WTC11 (cell line): Measurements from ENCODE around the gene CLEC18A.

ENCODE experiments used
- AFF4 ChIP-seq: sonication (generic); formaldehyde crosslinking; IDR thresholded peaks from 2 replicates; pipeline ENCODE4 v1.8.1; 2023; ENCODE audit warnings: mild to moderate bottlenecking, missing genetic modification reagents, borderline replicate concordance
- ATF1 ChIP-seq: sonication (generic); formaldehyde crosslinking; IDR thresholded peaks from 2 replicates; pipeline ENCODE4 v1.8.1; 2023; ENCODE audit warnings: mild to moderate bottlenecking, moderate library complexity, missing genetic modification reagents
- CBFB ChIP-seq: sonication (generic); formaldehyde crosslinking; IDR thresholded peaks from 2 replicates; pipeline ENCODE4 v1.8.1; 2022; ENCODE audit warnings: mild to moderate bottlenecking, low read depth, missing genetic modification reagents
- CREB1 ChIP-seq: sonication (generic); formaldehyde crosslinking; IDR thresholded peaks from 2 replicates; pipeline ENCODE4 v1.8.0; 2023; ENCODE audit warnings: mild to moderate bottlenecking, missing genetic modification reagents
- HMGA2 ChIP-seq: fragments of 250-450 bp; sonication (Bioruptor Pico); IDR thresholded peaks from 2 replicates; pipeline ENCODE4 v1.4.0; 2021; ENCODE audit warnings: mild to moderate bottlenecking, moderate library complexity
- NR2C2 ChIP-seq: sonication (generic); formaldehyde crosslinking; IDR thresholded peaks from 2 replicates; pipeline ENCODE4 v1.8.0; 2022; ENCODE audit warnings: mild to moderate bottlenecking, missing genetic modification reagents
- SP1 ChIP-seq: sonication (generic); formaldehyde crosslinking; conservative IDR thresholded peaks from 2 replicates; pipeline ENCODE4 v1.8.1; 2022; ENCODE audit warnings: missing genetic modification reagents
- TEAD4 ChIP-seq: sonication (generic); formaldehyde crosslinking; IDR thresholded peaks from 2 replicates; pipeline ENCODE4 v1.8.0; 2022; ENCODE audit warnings: mild to moderate bottlenecking, missing genetic modification reagents
- ZNF121 ChIP-seq: sonication (generic); formaldehyde crosslinking; IDR thresholded peaks from 2 replicates; pipeline ENCODE4 v1.8.0; 2023; ENCODE audit warnings: missing genetic modification reagents
- TF ChIP-seq, protein P1 (sequence below): fragments of 200-600 bp; IDR thresholded peaks from 2 replicates; pipeline ENCODE4 v1.8.0; 2022; ENCODE audit warnings: antibody characterized with exemption
- TF ChIP-seq, protein P2 (sequence below): sonication (generic); formaldehyde crosslinking; IDR thresholded peaks from 2 replicates; pipeline ENCODE4 v1.8.0; 2023; ENCODE audit warnings: missing genetic modification reagents, mild to moderate bottlenecking, borderline replicate concordance
- TF ChIP-seq, protein P3 (sequence below): sonication (generic); formaldehyde crosslinking; IDR thresholded peaks from 2 replicates; pipeline ENCODE4 v1.8.0; 2022; ENCODE audit warnings: missing genetic modification reagents
- TF ChIP-seq, protein P4 (sequence below): sonication (generic); formaldehyde crosslinking; conservative IDR thresholded peaks from 2 replicates; pipeline ENCODE4 v1.8.1; 2023; ENCODE audit warnings: mild to moderate bottlenecking, low read depth, missing genetic modification reagents, moderate library complexity

DNA sequence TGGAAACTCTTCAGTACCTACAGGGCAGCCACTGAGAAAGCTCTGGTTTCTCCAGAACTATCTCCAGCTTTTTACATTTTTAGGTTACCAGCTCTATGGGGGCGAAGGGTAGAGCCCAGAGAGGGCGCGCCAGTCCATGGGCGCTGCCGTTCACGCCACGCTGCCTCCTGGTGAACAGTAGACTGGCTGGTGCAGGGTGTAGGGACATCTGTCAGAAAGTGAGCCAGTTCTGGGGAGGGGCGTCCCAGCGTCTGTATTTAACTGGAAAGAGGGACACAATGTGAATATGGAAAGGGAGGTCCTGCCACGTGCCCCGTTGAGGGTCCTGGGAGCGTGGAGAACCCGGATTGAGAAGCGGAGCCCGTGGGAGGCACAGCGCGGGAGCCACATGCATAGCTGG lies 16.4 kb upstream of the CLEC18A start:
- TF ChIP-seq CREB1 (CRISPR knock-in tag): no peak
- TF ChIP-seq, protein P1, sequence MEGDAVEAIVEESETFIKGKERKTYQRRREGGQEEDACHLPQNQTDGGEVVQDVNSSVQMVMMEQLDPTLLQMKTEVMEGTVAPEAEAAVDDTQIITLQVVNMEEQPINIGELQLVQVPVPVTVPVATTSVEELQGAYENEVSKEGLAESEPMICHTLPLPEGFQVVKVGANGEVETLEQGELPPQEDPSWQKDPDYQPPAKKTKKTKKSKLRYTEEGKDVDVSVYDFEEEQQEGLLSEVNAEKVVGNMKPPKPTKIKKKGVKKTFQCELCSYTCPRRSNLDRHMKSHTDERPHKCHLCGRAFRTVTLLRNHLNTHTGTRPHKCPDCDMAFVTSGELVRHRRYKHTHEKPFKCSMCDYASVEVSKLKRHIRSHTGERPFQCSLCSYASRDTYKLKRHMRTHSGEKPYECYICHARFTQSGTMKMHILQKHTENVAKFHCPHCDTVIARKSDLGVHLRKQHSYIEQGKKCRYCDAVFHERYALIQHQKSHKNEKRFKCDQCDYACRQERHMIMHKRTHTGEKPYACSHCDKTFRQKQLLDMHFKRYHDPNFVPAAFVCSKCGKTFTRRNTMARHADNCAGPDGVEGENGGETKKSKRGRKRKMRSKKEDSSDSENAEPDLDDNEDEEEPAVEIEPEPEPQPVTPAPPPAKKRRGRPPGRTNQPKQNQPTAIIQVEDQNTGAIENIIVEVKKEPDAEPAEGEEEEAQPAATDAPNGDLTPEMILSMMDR: no peak
- TF ChIP-seq ATF1: no peak
- TF ChIP-seq SP1: no peak
- TF ChIP-seq, protein P2, sequence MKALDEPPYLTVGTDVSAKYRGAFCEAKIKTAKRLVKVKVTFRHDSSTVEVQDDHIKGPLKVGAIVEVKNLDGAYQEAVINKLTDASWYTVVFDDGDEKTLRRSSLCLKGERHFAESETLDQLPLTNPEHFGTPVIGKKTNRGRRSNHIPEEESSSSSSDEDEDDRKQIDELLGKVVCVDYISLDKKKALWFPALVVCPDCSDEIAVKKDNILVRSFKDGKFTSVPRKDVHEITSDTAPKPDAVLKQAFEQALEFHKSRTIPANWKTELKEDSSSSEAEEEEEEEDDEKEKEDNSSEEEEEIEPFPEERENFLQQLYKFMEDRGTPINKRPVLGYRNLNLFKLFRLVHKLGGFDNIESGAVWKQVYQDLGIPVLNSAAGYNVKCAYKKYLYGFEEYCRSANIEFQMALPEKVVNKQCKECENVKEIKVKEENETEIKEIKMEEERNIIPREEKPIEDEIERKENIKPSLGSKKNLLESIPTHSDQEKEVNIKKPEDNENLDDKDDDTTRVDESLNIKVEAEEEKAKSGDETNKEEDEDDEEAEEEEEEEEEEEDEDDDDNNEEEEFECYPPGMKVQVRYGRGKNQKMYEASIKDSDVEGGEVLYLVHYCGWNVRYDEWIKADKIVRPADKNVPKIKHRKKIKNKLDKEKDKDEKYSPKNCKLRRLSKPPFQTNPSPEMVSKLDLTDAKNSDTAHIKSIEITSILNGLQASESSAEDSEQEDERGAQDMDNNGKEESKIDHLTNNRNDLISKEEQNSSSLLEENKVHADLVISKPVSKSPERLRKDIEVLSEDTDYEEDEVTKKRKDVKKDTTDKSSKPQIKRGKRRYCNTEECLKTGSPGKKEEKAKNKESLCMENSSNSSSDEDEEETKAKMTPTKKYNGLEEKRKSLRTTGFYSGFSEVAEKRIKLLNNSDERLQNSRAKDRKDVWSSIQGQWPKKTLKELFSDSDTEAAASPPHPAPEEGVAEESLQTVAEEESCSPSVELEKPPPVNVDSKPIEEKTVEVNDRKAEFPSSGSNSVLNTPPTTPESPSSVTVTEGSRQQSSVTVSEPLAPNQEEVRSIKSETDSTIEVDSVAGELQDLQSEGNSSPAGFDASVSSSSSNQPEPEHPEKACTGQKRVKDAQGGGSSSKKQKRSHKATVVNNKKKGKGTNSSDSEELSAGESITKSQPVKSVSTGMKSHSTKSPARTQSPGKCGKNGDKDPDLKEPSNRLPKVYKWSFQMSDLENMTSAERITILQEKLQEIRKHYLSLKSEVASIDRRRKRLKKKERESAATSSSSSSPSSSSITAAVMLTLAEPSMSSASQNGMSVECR (CRISPR knock-in tag): no peak
- no peak for TF ChIP-seq HMGA2 (CRISPR knock-in tag)
- no peak for TF ChIP-seq NR2C2 (CRISPR knock-in tag)
- TF ChIP-seq, protein P3, sequence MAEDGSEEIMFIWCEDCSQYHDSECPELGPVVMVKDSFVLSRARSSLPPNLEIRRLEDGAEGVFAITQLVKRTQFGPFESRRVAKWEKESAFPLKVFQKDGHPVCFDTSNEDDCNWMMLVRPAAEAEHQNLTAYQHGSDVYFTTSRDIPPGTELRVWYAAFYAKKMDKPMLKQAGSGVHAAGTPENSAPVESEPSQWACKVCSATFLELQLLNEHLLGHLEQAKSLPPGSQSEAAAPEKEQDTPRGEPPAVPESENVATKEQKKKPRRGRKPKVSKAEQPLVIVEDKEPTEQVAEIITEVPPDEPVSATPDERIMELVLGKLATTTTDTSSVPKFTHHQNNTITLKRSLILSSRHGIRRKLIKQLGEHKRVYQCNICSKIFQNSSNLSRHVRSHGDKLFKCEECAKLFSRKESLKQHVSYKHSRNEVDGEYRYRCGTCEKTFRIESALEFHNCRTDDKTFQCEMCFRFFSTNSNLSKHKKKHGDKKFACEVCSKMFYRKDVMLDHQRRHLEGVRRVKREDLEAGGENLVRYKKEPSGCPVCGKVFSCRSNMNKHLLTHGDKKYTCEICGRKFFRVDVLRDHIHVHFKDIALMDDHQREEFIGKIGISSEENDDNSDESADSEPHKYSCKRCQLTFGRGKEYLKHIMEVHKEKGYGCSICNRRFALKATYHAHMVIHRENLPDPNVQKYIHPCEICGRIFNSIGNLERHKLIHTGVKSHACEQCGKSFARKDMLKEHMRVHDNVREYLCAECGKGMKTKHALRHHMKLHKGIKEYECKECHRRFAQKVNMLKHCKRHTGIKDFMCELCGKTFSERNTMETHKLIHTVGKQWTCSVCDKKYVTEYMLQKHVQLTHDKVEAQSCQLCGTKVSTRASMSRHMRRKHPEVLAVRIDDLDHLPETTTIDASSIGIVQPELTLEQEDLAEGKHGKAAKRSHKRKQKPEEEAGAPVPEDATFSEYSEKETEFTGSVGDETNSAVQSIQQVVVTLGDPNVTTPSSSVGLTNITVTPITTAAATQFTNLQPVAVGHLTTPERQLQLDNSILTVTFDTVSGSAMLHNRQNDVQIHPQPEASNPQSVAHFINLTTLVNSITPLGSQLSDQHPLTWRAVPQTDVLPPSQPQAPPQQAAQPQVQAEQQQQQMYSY (CRISPR knock-in tag): no peak
- no peak for TF ChIP-seq ZNF121 (CRISPR knock-in tag)
- TF ChIP-seq, protein P4, sequence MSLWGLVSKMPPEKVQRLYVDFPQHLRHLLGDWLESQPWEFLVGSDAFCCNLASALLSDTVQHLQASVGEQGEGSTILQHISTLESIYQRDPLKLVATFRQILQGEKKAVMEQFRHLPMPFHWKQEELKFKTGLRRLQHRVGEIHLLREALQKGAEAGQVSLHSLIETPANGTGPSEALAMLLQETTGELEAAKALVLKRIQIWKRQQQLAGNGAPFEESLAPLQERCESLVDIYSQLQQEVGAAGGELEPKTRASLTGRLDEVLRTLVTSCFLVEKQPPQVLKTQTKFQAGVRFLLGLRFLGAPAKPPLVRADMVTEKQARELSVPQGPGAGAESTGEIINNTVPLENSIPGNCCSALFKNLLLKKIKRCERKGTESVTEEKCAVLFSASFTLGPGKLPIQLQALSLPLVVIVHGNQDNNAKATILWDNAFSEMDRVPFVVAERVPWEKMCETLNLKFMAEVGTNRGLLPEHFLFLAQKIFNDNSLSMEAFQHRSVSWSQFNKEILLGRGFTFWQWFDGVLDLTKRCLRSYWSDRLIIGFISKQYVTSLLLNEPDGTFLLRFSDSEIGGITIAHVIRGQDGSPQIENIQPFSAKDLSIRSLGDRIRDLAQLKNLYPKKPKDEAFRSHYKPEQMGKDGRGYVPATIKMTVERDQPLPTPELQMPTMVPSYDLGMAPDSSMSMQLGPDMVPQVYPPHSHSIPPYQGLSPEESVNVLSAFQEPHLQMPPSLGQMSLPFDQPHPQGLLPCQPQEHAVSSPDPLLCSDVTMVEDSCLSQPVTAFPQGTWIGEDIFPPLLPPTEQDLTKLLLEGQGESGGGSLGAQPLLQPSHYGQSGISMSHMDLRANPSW (CRISPR knock-in tag): no peak
- TF ChIP-seq TEAD4 (CRISPR knock-in tag): no peak
- TF ChIP-seq AFF4 (CRISPR knock-in tag): no peak
- TF ChIP-seq CBFB (CRISPR knock-in tag): no peak
